ENCODE results near the gene SLC25A21.

SLC25A21 gene

GRCh38 chr14:37202812-37203211 is 30.4 kb upstream of the SLC25A21 start (continued):
- no peak for TF ChIP-seq ZNF518A (tag by site-specific recombination; conservative IDR thresholded peaks at IDR 0.05; ENCODE audit: low read depth)
- TF ChIP-seq ZNF548 (tag by site-specific recombination; IDR thresholded peaks at IDR 0.05): no peak
- TF ChIP-seq ZNF155 (tag by site-specific recombination; IDR thresholded peaks at IDR 0.05): no peak
- no peak for TF ChIP-seq ZNF266 (tag by site-specific recombination; IDR thresholded peaks at IDR 0.05; ENCODE audit: low read depth)
- no peak for TF ChIP-seq ZNF114 (tag by site-specific recombination; IDR thresholded peaks at IDR 0.05)
- TF ChIP-seq ZNF654 (tag by site-specific recombination; IDR thresholded peaks at IDR 0.05; ENCODE audit: low read depth): no peak

- no peaks in the 10 kb centered on the region for H3K36me3 ChIP-seq (ENCODE audit: control insufficient read depth in 2 of 2, insufficient read depth in 1 of 2, low read length in 2 of 2)
- no peak overlapping the region for H3K4me3 ChIP-seq (ENCODE audit: low read depth, low read length)
- H3K27ac ChIP-seq (ENCODE audit: extremely low read depth, low read depth, low read length): no peak overlapping the region
- ChIA-PET CTCF (interaction anchor here (0.6 to 4.2 kb wide), 4 partner anchors 30 to 1646 kb away, joined by 3 to 14 read pairs (median 5); no protein-coding TSS in a partner anchor), POLR2A (no interaction called here)
- H3K9me3 ChIP-seq (ENCODE audit: control insufficient read depth, insufficient read depth, low read depth, low read length): no peaks in the 10 kb centered on the region
- TF ChIP-seq ZNF530 (tag by site-specific recombination; IDR thresholded peaks at IDR 0.05; ENCODE audit: low read depth) (no peak), ZNF548 (tag by site-specific recombination; IDR thresholded peaks at IDR 0.05) (no peak), ZNF510 (tag by site-specific recombination; IDR thresholded peaks at IDR 0.05; ENCODE audit: insufficient replicate concordance) (no peak), ZNF19 (tag by site-specific recombination; IDR thresholded peaks at IDR 0.05; ENCODE audit: low read depth) (no peak), KLF7 (tag by site-specific recombination; IDR thresholded peaks at IDR 0.05; ENCODE audit: borderline replicate concordance) (no peak), ZNF571 (tag by site-specific recombination; IDR thresholded peaks at IDR 0.05) (no peak), ZNF558 (tag by site-specific recombination; IDR thresholded peaks at IDR 0.05) (no peak), ZNF133 (tag by site-specific recombination; IDR thresholded peaks at IDR 0.05) (peak; percentile 68)
- TF ChIP-seq, protein P1, sequence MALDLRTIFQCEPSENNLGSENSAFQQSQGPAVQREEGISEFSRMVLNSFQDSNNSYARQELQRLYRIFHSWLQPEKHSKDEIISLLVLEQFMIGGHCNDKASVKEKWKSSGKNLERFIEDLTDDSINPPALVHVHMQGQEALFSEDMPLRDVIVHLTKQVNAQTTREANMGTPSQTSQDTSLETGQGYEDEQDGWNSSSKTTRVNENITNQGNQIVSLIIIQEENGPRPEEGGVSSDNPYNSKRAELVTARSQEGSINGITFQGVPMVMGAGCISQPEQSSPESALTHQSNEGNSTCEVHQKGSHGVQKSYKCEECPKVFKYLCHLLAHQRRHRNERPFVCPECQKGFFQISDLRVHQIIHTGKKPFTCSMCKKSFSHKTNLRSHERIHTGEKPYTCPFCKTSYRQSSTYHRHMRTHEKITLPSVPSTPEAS (tag by site-specific recombination; IDR thresholded peaks at IDR 0.05): 0 out of 2 replicates have a peak, but pooled peaks have one; percentile 33
- H3K4me1 ChIP-seq (ENCODE audit: control insufficient read depth, insufficient read depth, low read length): peaks cover 5% of the 10 kb centered on the region; the same call in 1 of the 2 replicates
These were observed 29.9 kb upstream of the SLC25A21 start for GRCh38 chr14:37202265-37202664.

DNA sequence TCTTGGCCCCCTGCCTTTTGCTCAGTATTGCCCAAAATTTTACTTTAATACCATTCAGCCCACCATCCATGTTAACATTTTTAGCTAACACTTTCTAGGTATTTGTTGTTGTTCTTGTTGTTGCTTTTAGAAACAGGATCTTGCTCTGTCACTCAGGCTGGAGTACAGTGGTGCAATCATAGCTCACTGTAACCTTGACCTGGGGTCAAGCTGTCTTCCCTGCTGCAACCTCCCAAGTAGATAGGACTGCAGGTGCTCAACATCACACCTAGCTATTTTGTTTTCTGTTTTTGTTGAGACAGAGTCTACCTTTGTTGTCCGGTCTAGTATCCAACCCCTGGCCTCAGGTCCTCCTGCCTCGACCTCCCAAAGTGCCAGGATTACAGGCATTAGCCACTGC is 29.3 kb upstream of the SLC25A21 start:
- CTCF ChIA-PET: interaction anchor here (0.5 to 4.2 kb wide), 3 partner anchors 31 to 391 kb away, joined by 3 to 14 read pairs (median 4); no protein-coding TSS in a partner anchor
- TF ChIP-seq ZNF701 (tag by site-specific recombination; IDR thresholded peaks at IDR 0.05) (no peak), ZNF398 (tag by site-specific recombination; IDR thresholded peaks at IDR 0.05) (no peak), ZNF513 (tag by site-specific recombination; IDR thresholded peaks at IDR 0.05) (no peak), ZNF555 (tag by site-specific recombination; conservative IDR thresholded peaks at IDR 0.05) (no peak), ZBTB20 (tag by site-specific recombination; IDR thresholded peaks at IDR 0.05) (no peak), ZNF114 (tag by site-specific recombination; IDR thresholded peaks at IDR 0.05) (no peak), ZFP41 (tag by site-specific recombination; IDR thresholded peaks at IDR 0.05; ENCODE audit: borderline replicate concordance) (no peak), ZNF280C (tag by site-specific recombination; IDR thresholded peaks at IDR 0.05) (no peak)

More for the DNA sequence above, 29.3 kb upstream of the SLC25A21 start:
- H3K36me3 ChIP-seq (ENCODE audit: control insufficient read depth in 2 of 2, insufficient read depth in 1 of 2, low read length in 2 of 2): no peaks in the 10 kb centered on the region
- H3K4me1 ChIP-seq (ENCODE audit: control insufficient read depth, insufficient read depth, low read length): peaks cover 7% of the 10 kb centered on the region; the same call in 1 of the 2 replicates
- no peak overlapping the region for H3K4me3 ChIP-seq (ENCODE audit: low read depth, low read length)
- POLR2A ChIA-PET: no interaction called here
- H3K9me3 ChIP-seq (ENCODE audit: control insufficient read depth, insufficient read depth, low read depth, low read length): no peaks in the 10 kb centered on the region
- no peak overlapping the region for H3K27ac ChIP-seq (ENCODE audit: extremely low read depth, low read depth, low read length)
